Panc1 (cell line): ENCODE measurements around the gene ZC2HC1B. TPM values are rescaled to one million over a fixed set of nuclear protein-coding genes. Genes with fewer than 3 reads are reported as not detected.

Experiments used
- ATAC-seq: fragments of 200-7000 bp; cut with Tn5 transposase; 2 replicates; pipeline ENCODE4 v1.9.1; 2020; ENCODE audit warnings: mild to moderate bottlenecking, moderate library complexity
- BruUV-seq: library from RNA; stranded (reverse); fragments of 400-500 nt; replicated peaks from 2 replicates; lab custom pipeline; 2021; lab: Mats Ljungman, UMichigan
- CTCF ChIA-PET: fragments of 300-600 bp; sonication (Branson Sonifier 250); formaldehyde crosslinking; loops from one replicate; lab custom pipeline; 2022; ENCODE audit warnings: antibody characterized with exemption; lab: Charles Lee
- POLR2A ChIA-PET: fragments of 300-600 bp; sonication (Branson Sonifier 250); formaldehyde crosslinking; loops from one replicate; lab custom pipeline; 2022; ENCODE audit warnings: antibody characterized with exemption; lab: Charles Lee
- DNase-seq: peaks from one replicate; pipeline ENCODE4 v3.0.0-alpha.2; 2010; ENCODE audit warnings: low read depth, low spot score
- H3K27ac ChIP-seq: 2 replicates; pipeline ENCODE4 v1.5.1; 2011; ENCODE audit warnings: mild to moderate bottlenecking, low read length, inconsistent platforms
- H3K27me3 ChIP-seq: fragments of 200-500 bp; sonication (Bioruptor generic); 2 replicates; pipeline ENCODE4 v1.6.0; 2014; ENCODE audit warnings: low read length, inconsistent platforms; ENCODE audit not compliant: control insufficient read depth, insufficient read depth
- H3K36me3 ChIP-seq: fragments of 200-500 bp; sonication (Bioruptor generic); 2 replicates; pipeline ENCODE4 v1.5.1; 2014; ENCODE audit warnings: inconsistent platforms, mild to moderate bottlenecking, low read length, moderate library complexity; ENCODE audit not compliant: control insufficient read depth, insufficient read depth
- H3K4me1 ChIP-seq: 2 replicates; pipeline ENCODE4 v1.5.1; 2011; ENCODE audit warnings: inconsistent platforms, mild to moderate bottlenecking, low read length, moderate library complexity; ENCODE audit not compliant: control insufficient read depth, insufficient read depth
- H3K4me3 ChIP-seq, 2 experiments: 2 replicates each; pipeline ENCODE4 v1.5.1; 2011 to 2012; ENCODE audit warnings: low read depth in 2 of 2, low read length in 2 of 2, mild to moderate bottlenecking in 2 of 2, inconsistent platforms in 1 of 2, moderate library complexity in 1 of 2
- H3K9me3 ChIP-seq: fragments of 200-500 bp; sonication (Bioruptor generic); 2 replicates; pipeline ENCODE4 v1.5.1; 2014; ENCODE audit warnings: low read depth, mild to moderate bottlenecking, inconsistent platforms, low read length, moderate library complexity; ENCODE audit not compliant: control insufficient read depth, insufficient read depth
- CTCF ChIP-seq: fragments of 450-650 bp; IDR thresholded peaks from 2 replicates; pipeline ENCODE4 v1.5.1; 2017; ENCODE audit warnings: mild to moderate bottlenecking
- POLR2AphosphoS5 ChIP-seq: IDR thresholded peaks from 2 replicates; pipeline ENCODE4 v1.6.1; 2012; ENCODE audit warnings: mild to moderate bottlenecking, low read depth, low read length, moderate library complexity
- SIN3A ChIP-seq: IDR thresholded peaks from 2 replicates; pipeline ENCODE4 v1.6.1; 2012; ENCODE audit warnings: low read depth, mild to moderate bottlenecking, low read length, moderate library complexity, borderline replicate concordance; ENCODE audit not compliant: insufficient read depth
- TCF7L2 ChIP-seq: IDR thresholded peaks from 2 replicates; pipeline ENCODE4 v1.6.1; 2011; ENCODE audit warnings: mild to moderate bottlenecking, low read depth, low read length, inconsistent platforms
- in situ Hi-C: cut with HindIII; loops from 2 replicates; pipeline ENCODE4 v1.10.0; 2016; ENCODE audit warnings: low sequenced_read_pairs, low pct_unique_long_range_greater_than_20kb
- intact Hi-C: fragments of 100-400 bp; cut with micrococcal nuclease; formaldehyde crosslinking; loops from one replicate; pipeline ENCODE4 v1.10.0; 2022; ENCODE audit not compliant: unreplicated experiment
- total RNA-seq: library from RNA; stranded (reverse); gene quantifications from one replicate; pipeline ENCODE4 v1.2.1, GENCODE V29; 2021; ENCODE audit not compliant: unreplicated experiment
- TF ChIP-seq, protein P1 (sequence below), 2 experiments: IDR thresholded peaks; 2 replicates each; pipeline ENCODE4 v1.6.1; 2011 to 2012; ENCODE audit warnings: low read depth in 2 of 2, control low read depth in 1 of 2, low read length in 1 of 2, mild to moderate bottlenecking in 1 of 2, moderate library complexity in 1 of 2; ENCODE audit not compliant: insufficient read depth in 1 of 2

The ZC2HC1B gene
- total RNA-seq, 1 experiment from 2014 or later: not detected

- H3K36me3 ChIP-seq: no peaks in the 10 kb centered on the region; the same call in 1 of the 2 replicates
- no peak for ATAC-seq
- intact Hi-C loops (loop anchor here (10.0 kb wide), 1 partner anchor 375 kb away; no protein-coding TSS in a partner anchor), in situ Hi-C loops (no loop called here)
- no peaks in the 10 kb centered on the region for H3K4me1 ChIP-seq
- POLR2A ChIA-PET: no interaction called here
- CTCF ChIA-PET: no interaction called here
- no peak overlapping the region for H3K4me3 ChIP-seq
- H3K27me3 ChIP-seq: no peaks in the 10 kb centered on the region
- BruUV-seq: no TSS peak
- no peak overlapping the region for H3K27ac ChIP-seq
- DNase-seq: no peak
- H3K9me3 ChIP-seq: no peaks in the 10 kb centered on the region
- TF ChIP-seq POLR2AphosphoS5 (no peak), TCF7L2 (no peak), CTCF (no peak)
- TF ChIP-seq, protein P1, sequence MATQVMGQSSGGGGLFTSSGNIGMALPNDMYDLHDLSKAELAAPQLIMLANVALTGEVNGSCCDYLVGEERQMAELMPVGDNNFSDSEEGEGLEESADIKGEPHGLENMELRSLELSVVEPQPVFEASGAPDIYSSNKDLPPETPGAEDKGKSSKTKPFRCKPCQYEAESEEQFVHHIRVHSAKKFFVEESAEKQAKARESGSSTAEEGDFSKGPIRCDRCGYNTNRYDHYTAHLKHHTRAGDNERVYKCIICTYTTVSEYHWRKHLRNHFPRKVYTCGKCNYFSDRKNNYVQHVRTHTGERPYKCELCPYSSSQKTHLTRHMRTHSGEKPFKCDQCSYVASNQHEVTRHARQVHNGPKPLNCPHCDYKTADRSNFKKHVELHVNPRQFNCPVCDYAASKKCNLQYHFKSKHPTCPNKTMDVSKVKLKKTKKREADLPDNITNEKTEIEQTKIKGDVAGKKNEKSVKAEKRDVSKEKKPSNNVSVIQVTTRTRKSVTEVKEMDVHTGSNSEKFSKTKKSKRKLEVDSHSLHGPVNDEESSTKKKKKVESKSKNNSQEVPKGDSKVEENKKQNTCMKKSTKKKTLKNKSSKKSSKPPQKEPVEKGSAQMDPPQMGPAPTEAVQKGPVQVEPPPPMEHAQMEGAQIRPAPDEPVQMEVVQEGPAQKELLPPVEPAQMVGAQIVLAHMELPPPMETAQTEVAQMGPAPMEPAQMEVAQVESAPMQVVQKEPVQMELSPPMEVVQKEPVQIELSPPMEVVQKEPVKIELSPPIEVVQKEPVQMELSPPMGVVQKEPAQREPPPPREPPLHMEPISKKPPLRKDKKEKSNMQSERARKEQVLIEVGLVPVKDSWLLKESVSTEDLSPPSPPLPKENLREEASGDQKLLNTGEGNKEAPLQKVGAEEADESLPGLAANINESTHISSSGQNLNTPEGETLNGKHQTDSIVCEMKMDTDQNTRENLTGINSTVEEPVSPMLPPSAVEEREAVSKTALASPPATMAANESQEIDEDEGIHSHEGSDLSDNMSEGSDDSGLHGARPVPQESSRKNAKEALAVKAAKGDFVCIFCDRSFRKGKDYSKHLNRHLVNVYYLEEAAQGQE (IDR thresholded peaks at IDR 0.05; ENCODE audit: insufficient read depth in 1 of 2, low read depth in 2 of 2, low read length in 1 of 2): no peak
Observed at GRCh38 chr6:143949535-143949934, 85.3 kb downstream of the ZC2HC1B start.

- in situ Hi-C loops: no loop called here
- TF ChIP-seq TCF7L2: no peak
- no peak for TF ChIP-seq CTCF
- TF ChIP-seq SIN3A: no peak
- TF ChIP-seq, protein P1 (IDR thresholded peaks at IDR 0.05; ENCODE audit: insufficient read depth in 1 of 2, low read depth in 2 of 2, low read length in 1 of 2): no peak
- TF ChIP-seq POLR2AphosphoS5: no peak
- no peak for ATAC-seq
- H3K4me3 ChIP-seq: no peak overlapping the region
- H3K9me3 ChIP-seq: no peaks in the 10 kb centered on the region
- BruUV-seq: no TSS peak
- no peak overlapping the region for H3K27ac ChIP-seq
- no peak for DNase-seq
- ChIA-PET CTCF (no interaction called here), POLR2A (no interaction called here)
- intact Hi-C loops: loop anchor here (10.0 kb wide), 1 partner anchor 375 kb away; no protein-coding TSS in a partner anchor
- no peaks in the 10 kb centered on the region for H3K4me1 ChIP-seq
- H3K36me3 ChIP-seq: no peaks in the 10 kb centered on the region; the same call in 1 of the 2 replicates
- no peaks in the 10 kb centered on the region for H3K27me3 ChIP-seq
Observed at GRCh38 chr6:143949962-143950361, 85.7 kb downstream of the ZC2HC1B start.
